ENCODE results near the gene CHCHD1.

- TF ChIP-seq, protein P1, sequence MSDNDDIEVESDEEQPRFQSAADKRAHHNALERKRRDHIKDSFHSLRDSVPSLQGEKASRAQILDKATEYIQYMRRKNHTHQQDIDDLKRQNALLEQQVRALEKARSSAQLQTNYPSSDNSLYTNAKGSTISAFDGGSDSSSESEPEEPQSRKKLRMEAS (IDR thresholded peaks at IDR 0.05): peak; percentile 64
- no peak for TF ChIP-seq CTCF (IDR thresholded peaks at IDR 0.05)
- TF ChIP-seq HOXB5 (CRISPR knock-in tag; IDR thresholded peaks at IDR 0.05): no peak
- TF ChIP-seq TP53 (CRISPR knock-in tag; IDR thresholded peaks at IDR 0.05): no peak
Observed at GRCh38 chr10:73743905-73744663, 37.8 kb upstream of the CHCHD1 start, which contains the start of gene SEC24C.

Data from A549 (cell line).